CD4-positive, CD25-positive, alpha-beta regulatory T cell (primary cell): ENCODE measurements around the gene DSE. TPM values are rescaled to one million over a fixed set of nuclear protein-coding genes. Genes with fewer than 3 reads are reported as not detected.
A peak's percentile ranks its signal among the peaks of the same experiment; 100 is the strongest.

Experiments used
- ATAC-seq, 2 donors: fragments of 150-1000 bp; cut with Tn5 transposase; one replicate each; pipeline ENCODE4 v1.10.0; 2021; ENCODE audit warnings: low read depth in 2 of 2, moderate number of reproducible peaks in 2 of 2, moderate library complexity in 1 of 2
- DNase-seq, 3 donors: peaks; one replicate each; pipeline versions ENCODE4 v3.0.0 to v3.0.0-alpha.2; 2012 to 2022; ENCODE audit warnings: mixed read lengths in 1 of 3
- H3K27ac ChIP-seq: one replicate; pipeline ENCODE4 v1.7.0; 2013; ENCODE audit warnings: mild to moderate bottlenecking, low read length; ENCODE audit not compliant: insufficient read depth, poor library complexity, severe bottlenecking
- H3K27me3 ChIP-seq: one replicate; pipeline ENCODE4 v1.7.0; 2013; ENCODE audit warnings: low read length; ENCODE audit not compliant: control insufficient read depth, insufficient read depth
- H3K36me3 ChIP-seq: one replicate; pipeline ENCODE4 v1.7.0; 2013; ENCODE audit warnings: mild to moderate bottlenecking, low read length, moderate library complexity; ENCODE audit not compliant: control insufficient read depth, insufficient read depth
- H3K4me1 ChIP-seq: 2 replicates; pipeline ENCODE4 v1.7.0; 2013; ENCODE audit warnings: mild to moderate bottlenecking, low read length; ENCODE audit not compliant: insufficient read depth, control insufficient read depth, poor library complexity, severe bottlenecking
- H3K4me3 ChIP-seq: one replicate; pipeline ENCODE4 v1.7.0; 2013; ENCODE audit warnings: low read depth, mild to moderate bottlenecking, low read length, moderate library complexity
- H3K9me3 ChIP-seq, 2 experiments: 1 replicate in 1 of 2; 2 replicates in 1 of 2; pipeline ENCODE4 v1.7.0; 2013; ENCODE audit warnings: low read length in 2 of 2, mild to moderate bottlenecking in 1 of 2, moderate library complexity in 1 of 2; ENCODE audit not compliant: control insufficient read depth in 2 of 2
- H3K27ac Mint-ChIP-seq, 3 donors: one replicate each; pipeline ENCODE4 v1.8.0; 2020 to 2022; ENCODE audit warnings: mild to moderate bottlenecking in 3 of 3, mixed read lengths in 3 of 3, moderate library complexity in 2 of 3
- H3K27me3 Mint-ChIP-seq: one replicate; pipeline ENCODE4 v1.8.0; 2022; ENCODE audit warnings: mild to moderate bottlenecking, mixed read lengths
- H3K36me3 Mint-ChIP-seq: one replicate; pipeline ENCODE4 v1.8.0; 2020; ENCODE audit warnings: mixed read lengths
- H3K4me1 Mint-ChIP-seq, 4 donors: one replicate each; pipeline ENCODE4 v1.8.0; 2020 to 2022; ENCODE audit warnings: mixed read lengths in 4 of 4, mild to moderate bottlenecking in 1 of 4
- H3K4me3 Mint-ChIP-seq, 4 donors: one replicate each; pipeline ENCODE4 v1.8.0; 2020 to 2022; ENCODE audit warnings: mild to moderate bottlenecking in 4 of 4, mixed read lengths in 4 of 4, moderate library complexity in 3 of 4
- H3K9me3 Mint-ChIP-seq, 7 donors: one replicate each; pipeline ENCODE4 v1.8.0; 2020 to 2022; ENCODE audit warnings: mixed read lengths in 7 of 7, mild to moderate bottlenecking in 3 of 7, moderate library complexity in 2 of 7
- polyA plus RNA-seq, 4 donors: library from polyadenylated mRNA; unstranded; fragments of 300-500 nt; fragmentation: Illumina TruSeq; gene quantifications; one replicate each; pipeline ENCODE4 v1.2.3, GENCODE V29; 2021
- total RNA-seq: library from RNA; stranded (reverse); gene quantifications from one replicate; pipeline ENCODE4 v1.2.3, GENCODE V29; 2022

Gene DSE
- total and polyA plus RNA-seq, 5 donors from 2014 or later = 1.9 to 10.2 (median 3.1) TPM

GRCh38 chr6:116444092-116444491, 73.3 kb downstream of the DSE start:
- DNase-seq = peak in 1 of 3 donors; percentile 34
- Mint-ChIP-seq H3K4me1 (no peaks in the 10 kb centered on the region), H3K36me3 (no peaks in the 10 kb centered on the region), H3K27ac (no peak overlapping the region), H3K27me3 (peaks cover 9% of the 10 kb centered on the region), H3K4me3 (no peak overlapping the region), H3K9me3 (peaks cover 0 to 2% (median 0%) of the 10 kb centered on the region in 7 donors)
- Histone ChIP-seq H3K27ac (no peak overlapping the region), H3K27me3 (peaks cover 13% of the 10 kb centered on the region), H3K9me3 (no peaks in the 10 kb centered on the region), H3K4me3 (no peak overlapping the region), H3K4me1 (no peaks in the 10 kb centered on the region), H3K36me3 (no peaks in the 10 kb centered on the region)
- peak in 1 of 2 donors; percentile 58 for ATAC-seq

- Mint-ChIP-seq H3K27ac (no peak overlapping the region), H3K4me3 (no peak overlapping the region), H3K27me3 (peaks cover 9% of the 10 kb centered on the region), H3K9me3 (peaks cover 0 to 2% (median 0%) of the 10 kb centered on the region in 7 donors), H3K4me1 (no peaks in the 10 kb centered on the region), H3K36me3 (no peaks in the 10 kb centered on the region)
- no peaks in the 10 kb centered on the region for H3K36me3 ChIP-seq
- DNase-seq (no peak), ATAC-seq (no peak)
- H3K27ac ChIP-seq = no peak overlapping the region
- no peaks in the 10 kb centered on the region for H3K9me3 ChIP-seq
- peaks cover 11% of the 10 kb centered on the region for H3K27me3 ChIP-seq
- no peaks in the 10 kb centered on the region for H3K4me1 ChIP-seq
- no peak overlapping the region for H3K4me3 ChIP-seq
These were observed 73.8 kb downstream of the DSE start for GRCh38 chr6:116444575-116444974.

- Histone ChIP-seq H3K4me1 (no peaks in the 10 kb centered on the region), H3K36me3 (no peaks in the 10 kb centered on the region), H3K4me3 (no peak overlapping the region), H3K27me3 (peaks cover 12% of the 10 kb centered on the region), H3K27ac (no peak overlapping the region), H3K9me3 (no peaks in the 10 kb centered on the region)
- H3K4me3 Mint-ChIP-seq = no peak overlapping the region
- no peaks in the 10 kb centered on the region for H3K36me3 Mint-ChIP-seq
- H3K4me1 Mint-ChIP-seq = peaks cover 0 to 2% (median 0%) of the 10 kb centered on the region in 4 donors
- no peak for DNase-seq
- H3K27ac Mint-ChIP-seq = no peak overlapping the region
- no peak for ATAC-seq
- H3K9me3 Mint-ChIP-seq = peaks cover 0 to 2% (median 0%) of the 10 kb centered on the region in 7 donors
- peaks cover 9% of the 10 kb centered on the region for H3K27me3 Mint-ChIP-seq
These were observed 74.4 kb downstream of the DSE start for GRCh38 chr6:116445102-116445501.

GRCh38 chr6:116446399-116446798, 75.7 kb downstream of the DSE start:
- Mint-ChIP-seq H3K4me1 (peaks cover 0 to 4% (median under 1%) of the 10 kb centered on the region in 4 donors), H3K27ac (no peak overlapping the region), H3K4me3 (no peak overlapping the region), H3K27me3 (peaks cover 4% of the 10 kb centered on the region), H3K36me3 (no peaks in the 10 kb centered on the region), H3K9me3 (peaks cover 0 to 2% (median 0%) of the 10 kb centered on the region in 7 donors)
- no peaks in the 10 kb centered on the region for H3K9me3 ChIP-seq
- no peaks in the 10 kb centered on the region for H3K36me3 ChIP-seq
- ATAC-seq (peak in 1 of 2 donors; percentile 26), DNase-seq (no peak)
- no peaks in the 10 kb centered on the region for H3K4me1 ChIP-seq
- H3K27ac ChIP-seq = no peak overlapping the region
- peaks cover 12% of the 10 kb centered on the region for H3K27me3 ChIP-seq
- H3K4me3 ChIP-seq = no peak overlapping the region

GRCh38 chr6:116447052-116447451, 76.3 kb downstream of the DSE start:
- Histone ChIP-seq H3K27me3 (peaks cover 13% of the 10 kb centered on the region), H3K4me1 (no peaks in the 10 kb centered on the region), H3K27ac (no peak overlapping the region), H3K9me3 (no peaks in the 10 kb centered on the region), H3K4me3 (no peak overlapping the region), H3K36me3 (no peaks in the 10 kb centered on the region)
- no peak for DNase-seq
- Mint-ChIP-seq H3K4me1 (peaks cover 0 to 4% (median 1%) of the 10 kb centered on the region in 4 donors), H3K36me3 (no peaks in the 10 kb centered on the region), H3K9me3 (peaks cover 0 to 2% (median 0%) of the 10 kb centered on the region in 7 donors), H3K4me3 (no peak overlapping the region), H3K27ac (no peak overlapping the region), H3K27me3 (no peaks in the 10 kb centered on the region)
- no peak for ATAC-seq

GRCh38 chr6:116447496-116448011, 76.8 kb downstream of the DSE start:
- no peak for DNase-seq
- Histone ChIP-seq H3K27me3 (peaks cover 13% of the 10 kb centered on the region), H3K36me3 (no peaks in the 10 kb centered on the region), H3K4me1 (no peaks in the 10 kb centered on the region), H3K9me3 (no peaks in the 10 kb centered on the region), H3K4me3 (no peak overlapping the region), H3K27ac (no peak overlapping the region)
- Mint-ChIP-seq H3K27ac (no peak overlapping the region), H3K36me3 (no peaks in the 10 kb centered on the region), H3K27me3 (no peaks in the 10 kb centered on the region), H3K4me1 (peaks cover 0 to 4% (median 1%) of the 10 kb centered on the region in 4 donors), H3K9me3 (peaks cover 0 to 2% (median 0%) of the 10 kb centered on the region in 7 donors), H3K4me3 (no peak overlapping the region)
- no peak for ATAC-seq

- Histone ChIP-seq H3K36me3 (no peaks in the 10 kb centered on the region), H3K27me3 (peaks cover 11% of the 10 kb centered on the region), H3K27ac (no peak overlapping the region), H3K4me1 (no peaks in the 10 kb centered on the region), H3K9me3 (no peaks in the 10 kb centered on the region), H3K4me3 (no peak overlapping the region)
- Mint-ChIP-seq H3K9me3 (peaks cover 0 to 2% (median 0%) of the 10 kb centered on the region in 7 donors), H3K4me1 (peaks cover 0 to 4% (median 1%) of the 10 kb centered on the region in 4 donors), H3K4me3 (no peak overlapping the region), H3K36me3 (no peaks in the 10 kb centered on the region), H3K27me3 (peaks cover 6% of the 10 kb centered on the region), H3K27ac (no peak overlapping the region)
- ATAC-seq = no peak
- no peak for DNase-seq
These were observed 78.8 kb downstream of the DSE start for GRCh38 chr6:116449565-116449964.

GRCh38 chr6:116450185-116450710, 79.5 kb downstream of the DSE start:
- Histone ChIP-seq H3K27ac (no peak overlapping the region), H3K27me3 (peaks cover 10% of the 10 kb centered on the region), H3K36me3 (no peaks in the 10 kb centered on the region), H3K4me3 (no peak overlapping the region), H3K4me1 (no peaks in the 10 kb centered on the region), H3K9me3 (no peaks in the 10 kb centered on the region)
- Mint-ChIP-seq H3K27ac (no peak overlapping the region), H3K4me3 (no peak overlapping the region), H3K4me1 (peaks cover 0 to 4% (median 1%) of the 10 kb centered on the region in 4 donors), H3K9me3 (peaks cover 0 to 1% (median 0%) of the 10 kb centered on the region in 7 donors), H3K27me3 (peaks cover 6% of the 10 kb centered on the region), H3K36me3 (no peaks in the 10 kb centered on the region)
- DNase-seq (no peak), ATAC-seq (no peak)
